GM21619 (cell line): ENCODE measurements around the gene VSIR.

Experiments
- ATAC-seq: cut with Tn5 transposase; IDR thresholded peaks from one replicate; pipeline ENCODE4 v1.9.1; 2021; ENCODE audit not compliant: unreplicated experiment

Gene VSIR

DNA sequence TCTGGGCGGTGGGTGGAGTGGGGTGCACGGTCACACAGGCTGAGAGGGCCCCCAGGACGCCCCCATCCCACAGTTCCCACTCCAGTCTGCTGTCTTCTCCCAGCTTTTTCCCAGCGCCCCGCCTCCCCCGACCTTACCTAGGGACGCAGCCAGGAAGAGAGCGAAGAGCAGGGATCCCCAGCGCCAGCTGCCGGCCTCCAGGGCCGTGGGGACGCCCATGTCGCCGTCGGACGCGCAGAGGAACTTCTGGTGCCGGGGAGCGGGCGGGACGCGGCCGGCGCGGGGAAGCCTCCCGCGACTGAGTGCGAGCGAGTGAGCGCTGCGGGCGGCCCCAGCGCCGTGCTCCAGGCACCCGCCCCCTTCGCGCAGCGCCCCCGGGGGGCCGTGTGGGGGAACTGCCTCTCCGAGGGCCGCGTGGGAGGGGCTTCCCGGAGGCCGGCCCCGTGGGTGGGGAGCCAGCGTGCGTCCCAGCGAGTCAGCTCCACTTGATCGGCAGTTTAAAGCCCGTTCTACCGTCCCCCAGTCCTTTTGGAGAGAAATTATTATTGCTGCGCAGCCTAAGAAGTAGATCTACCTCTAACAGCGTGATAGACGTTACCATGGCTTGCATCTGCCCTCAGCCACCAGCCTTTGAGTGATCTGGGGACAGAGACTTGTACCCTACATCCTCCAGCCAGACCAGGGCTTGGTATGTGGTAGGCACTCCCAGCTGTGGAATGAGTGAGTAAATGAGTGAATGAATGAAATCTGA lies at the start of gene VSIR:
VSIR (minus strand) TSS at position 300 of the 751 bp plus-strand sequence; CDS start at position 219, 81 bp downstream.
- peak; percentile 39 for ATAC-seq

DNA sequence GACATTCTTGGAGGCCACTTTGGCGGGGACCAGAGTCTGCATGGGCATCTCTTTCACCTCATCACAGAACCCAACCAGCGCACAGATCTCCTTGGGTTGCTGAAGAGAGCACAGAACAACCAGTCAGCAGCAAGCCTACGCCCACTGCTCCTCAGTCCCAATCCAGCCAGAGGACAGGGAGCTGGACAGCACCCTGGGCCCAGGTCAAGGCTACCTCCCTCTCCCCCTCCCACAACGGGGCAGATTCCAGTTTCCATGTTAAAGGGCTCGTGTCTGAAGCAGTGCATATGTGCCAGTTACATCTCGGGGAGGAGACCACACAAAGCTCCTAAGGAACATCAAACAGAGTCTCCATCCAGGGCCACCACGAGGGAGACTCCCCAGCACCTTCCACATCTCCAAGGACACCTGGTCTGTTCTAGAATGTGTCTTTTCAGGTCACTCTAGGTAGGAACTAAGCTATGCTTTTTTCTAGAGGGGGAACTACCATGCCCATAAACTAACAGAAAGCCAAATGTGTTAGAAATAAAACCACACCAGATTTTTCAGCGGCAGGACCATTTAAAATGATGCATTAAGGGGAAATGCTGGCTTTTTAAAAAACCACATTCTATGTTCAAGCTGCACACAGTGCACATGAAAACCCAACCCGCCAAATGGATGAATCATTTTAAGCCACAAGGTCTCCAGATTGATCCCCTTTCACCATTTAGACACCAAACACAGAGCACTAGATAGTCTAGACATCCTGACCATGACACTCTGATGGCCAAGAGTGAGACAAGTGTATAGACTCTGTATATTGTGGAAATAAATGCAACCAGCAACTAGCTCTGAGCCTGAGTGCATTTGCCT lies 48.8 kb upstream of the VSIR start:
- ATAC-seq = no peak

DNA sequence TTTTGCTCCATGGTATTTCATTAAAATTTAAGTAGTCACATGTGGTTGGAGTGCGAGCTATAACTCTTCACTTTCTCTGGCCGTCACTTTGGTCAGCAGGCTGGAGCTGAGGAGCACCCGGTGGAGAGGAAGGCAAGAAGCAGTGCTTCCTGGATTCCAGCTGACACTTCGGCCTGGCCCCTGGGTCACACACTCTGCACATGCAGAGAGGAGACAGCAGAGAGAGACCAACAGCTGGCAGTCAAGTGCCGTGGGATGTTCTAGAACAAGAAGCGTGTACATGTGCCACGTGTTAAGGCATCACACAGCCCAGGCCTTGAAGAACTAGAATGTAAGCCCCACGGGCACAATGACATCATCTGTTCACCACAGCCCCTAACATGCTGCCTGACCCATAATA lies 47.6 kb upstream of the VSIR start:
- ATAC-seq = no peak

DNA sequence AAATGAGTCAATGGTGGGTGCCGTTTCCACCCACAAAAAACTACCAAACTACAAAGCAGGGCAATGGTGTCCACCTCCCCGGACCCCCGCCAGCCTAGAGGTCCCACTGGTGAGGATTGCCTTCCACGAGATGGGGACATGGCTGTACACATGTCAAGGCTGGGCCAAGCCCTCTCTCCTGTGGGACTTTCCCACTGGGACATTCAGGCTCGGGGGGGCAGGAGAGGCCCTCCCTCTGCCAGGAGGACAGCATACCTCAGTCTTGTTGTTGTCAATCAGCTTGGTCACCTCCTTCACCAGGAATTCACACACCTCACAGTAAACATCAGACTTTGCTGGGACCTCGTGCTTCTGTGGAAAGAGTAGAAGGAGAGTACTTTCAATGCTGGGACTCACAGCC lies 46.7 kb upstream of the VSIR start:
- ATAC-seq = no peak

DNA sequence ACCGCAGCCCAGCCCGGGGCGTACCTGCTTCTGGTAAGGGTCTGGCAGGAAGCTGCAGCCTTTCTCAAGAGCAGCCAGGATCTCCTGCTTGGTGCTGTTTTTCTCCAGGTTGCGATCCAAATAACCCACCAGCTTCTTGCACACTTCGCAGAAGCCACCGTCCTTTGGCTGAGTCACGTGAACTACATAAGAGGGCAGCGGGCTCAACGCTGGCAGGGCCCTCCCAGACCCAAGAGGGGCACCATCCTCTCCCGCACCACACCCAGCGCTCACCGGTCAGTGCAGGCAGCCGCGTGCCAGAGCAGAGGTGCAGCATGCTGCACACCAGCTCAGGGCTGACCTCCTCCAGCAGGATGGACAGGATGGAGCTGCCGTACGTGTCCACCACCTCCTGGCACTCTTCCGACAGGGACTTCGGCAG lies 46.1 kb upstream of the VSIR start:
- no peak for ATAC-seq

DNA sequence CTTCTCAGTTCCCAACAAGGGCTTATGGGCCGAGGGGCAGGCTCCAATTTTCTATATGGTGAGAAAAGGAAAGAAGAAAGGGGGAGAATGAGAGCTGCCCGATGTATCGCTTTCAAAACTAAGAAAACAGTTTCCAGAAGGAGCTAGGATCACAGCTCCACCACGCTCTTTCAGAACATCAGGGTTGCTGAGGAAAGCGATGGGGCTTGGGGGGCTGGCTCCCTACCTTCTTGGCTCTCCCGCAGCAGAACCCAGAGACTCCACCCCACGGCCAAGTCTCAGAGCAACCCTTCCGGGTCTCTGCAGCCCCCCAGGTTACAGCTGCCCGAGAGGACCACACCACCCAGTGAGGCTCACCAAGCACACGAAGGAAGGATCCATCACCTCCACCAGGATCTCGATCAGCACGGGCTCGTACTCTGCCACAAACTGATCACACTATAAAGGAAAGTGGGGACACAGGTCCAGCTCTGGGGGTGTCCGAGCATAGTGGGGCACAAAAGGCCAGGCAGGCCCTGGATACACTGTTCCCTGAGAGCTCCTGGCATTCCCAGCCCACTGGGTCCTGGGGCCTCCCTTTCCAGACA lies 45.4 kb upstream of the VSIR start:
- no peak for ATAC-seq

DNA sequence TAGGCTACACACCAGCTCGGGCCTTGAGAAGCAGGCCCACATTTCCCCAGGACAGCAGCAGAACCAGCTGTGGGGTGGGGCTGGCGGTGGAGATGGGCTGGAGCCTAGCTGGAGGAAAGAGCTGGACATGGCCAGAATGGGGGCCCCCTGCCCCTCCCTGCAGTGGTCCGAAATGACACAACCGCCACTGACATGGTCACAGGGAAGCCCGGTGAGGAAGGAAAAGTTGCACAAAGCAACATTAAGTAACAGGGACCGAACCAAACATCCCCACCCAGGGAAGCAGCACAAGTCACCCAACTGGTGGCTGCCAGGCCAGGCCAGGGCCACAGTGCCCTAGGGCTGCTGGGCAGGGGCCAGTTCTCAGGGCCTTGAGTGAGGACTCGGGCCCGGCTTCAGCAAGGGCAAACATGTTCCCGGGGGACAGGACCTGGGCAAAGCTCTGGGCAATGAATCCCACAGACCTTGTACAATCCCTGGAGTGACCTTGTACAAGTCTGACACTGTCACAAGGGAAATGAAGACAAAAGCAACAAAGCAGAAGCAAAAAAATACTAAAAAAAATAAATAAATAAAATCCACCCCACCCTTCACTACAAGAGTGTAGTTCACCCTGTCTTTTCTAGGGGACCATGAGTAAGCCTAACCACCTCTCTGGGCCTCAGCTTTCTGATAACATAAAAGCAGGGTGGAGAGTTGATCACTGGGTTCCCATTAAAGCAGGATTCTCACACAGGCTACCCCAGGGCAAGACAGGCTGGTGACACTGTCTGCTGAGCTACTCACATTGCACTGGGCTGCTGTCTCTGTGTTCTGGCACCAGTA lies 44.7 kb upstream of the VSIR start:
- no peak for ATAC-seq

DNA sequence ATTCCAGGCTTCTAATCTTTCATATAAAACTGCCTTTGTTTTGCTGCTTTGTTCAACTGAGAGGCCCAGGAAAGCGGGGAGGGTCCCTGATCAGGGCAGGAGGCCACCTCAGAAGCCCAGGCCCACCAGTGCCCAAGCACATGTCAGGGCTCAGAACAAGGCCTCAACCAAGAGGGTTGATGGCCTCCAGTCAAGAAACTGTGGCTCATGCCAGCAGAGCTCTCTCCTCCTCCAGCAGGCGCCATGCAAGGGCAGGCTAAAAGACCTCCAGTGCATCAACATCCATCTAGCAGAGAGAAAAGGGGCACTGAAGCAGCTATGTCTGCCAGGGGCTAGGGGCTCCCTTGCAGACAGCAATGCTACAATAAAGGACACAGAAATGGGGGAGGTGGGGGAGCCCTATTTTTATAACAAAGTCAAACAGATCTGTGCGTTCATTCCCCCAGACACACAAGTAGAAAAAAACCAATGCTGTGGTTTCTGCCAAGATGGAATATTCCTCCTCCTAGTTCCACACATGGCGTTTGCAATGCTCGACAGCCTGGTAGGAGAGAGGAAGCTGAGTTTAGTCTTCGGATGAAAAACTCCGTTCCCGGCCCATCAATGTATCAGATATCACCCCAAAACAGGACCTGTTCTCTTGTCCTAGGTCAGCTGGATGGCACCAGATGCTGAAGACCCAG lies 43.8 kb upstream of the VSIR start:
- ATAC-seq = no peak

DNA sequence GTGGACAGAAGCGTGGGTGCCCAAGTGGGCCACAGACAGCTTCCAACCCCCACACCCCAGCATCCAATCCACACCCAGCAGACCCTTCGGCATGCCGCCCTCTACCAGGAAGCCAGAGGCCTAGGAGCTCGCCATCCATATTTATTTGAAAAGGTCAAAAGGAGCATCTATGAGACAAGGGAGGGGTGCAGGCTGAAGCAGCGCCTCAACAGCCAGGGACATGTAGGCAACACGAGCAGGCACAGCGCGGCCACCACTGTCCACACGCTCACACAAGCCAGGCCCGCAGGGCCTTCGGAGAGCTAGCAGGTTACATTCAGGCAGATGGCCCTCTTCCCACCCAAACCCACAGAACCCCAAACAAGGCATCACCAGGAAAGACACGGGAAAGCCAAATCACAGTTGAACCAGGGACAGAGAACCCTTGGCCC lies 43.1 kb upstream of the VSIR start:
- no peak for ATAC-seq

DNA sequence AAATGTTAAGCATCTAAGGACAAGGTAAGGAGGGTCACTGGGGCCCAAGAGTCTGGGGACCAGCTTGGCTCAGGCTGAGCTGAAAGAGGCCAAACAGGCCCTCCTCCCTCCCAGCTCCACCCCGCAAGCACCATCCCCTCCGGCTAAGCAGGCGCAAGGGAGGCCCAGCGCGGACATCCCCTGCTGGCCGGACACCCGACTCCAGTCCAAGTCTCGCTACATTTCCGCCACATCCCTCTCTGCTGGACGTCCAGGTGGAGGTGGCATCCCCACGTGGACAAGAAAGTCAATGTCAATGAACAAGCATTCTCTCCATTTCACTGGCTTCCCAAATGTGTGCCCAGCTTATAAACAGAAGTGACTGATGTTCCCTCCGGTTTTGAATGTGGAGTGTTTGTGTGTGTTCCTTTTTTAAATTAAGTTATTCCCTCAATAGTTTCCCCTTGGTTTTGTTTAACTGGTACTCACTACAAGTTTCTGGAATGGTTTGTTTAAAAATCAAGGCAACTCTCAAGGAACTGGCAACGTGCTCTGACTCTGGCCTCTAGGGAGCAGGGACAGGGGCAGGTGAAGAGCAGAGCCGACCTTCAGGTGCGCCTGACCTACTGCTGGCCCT lies 42.3 kb upstream of the VSIR start:
- ATAC-seq = no peak

DNA sequence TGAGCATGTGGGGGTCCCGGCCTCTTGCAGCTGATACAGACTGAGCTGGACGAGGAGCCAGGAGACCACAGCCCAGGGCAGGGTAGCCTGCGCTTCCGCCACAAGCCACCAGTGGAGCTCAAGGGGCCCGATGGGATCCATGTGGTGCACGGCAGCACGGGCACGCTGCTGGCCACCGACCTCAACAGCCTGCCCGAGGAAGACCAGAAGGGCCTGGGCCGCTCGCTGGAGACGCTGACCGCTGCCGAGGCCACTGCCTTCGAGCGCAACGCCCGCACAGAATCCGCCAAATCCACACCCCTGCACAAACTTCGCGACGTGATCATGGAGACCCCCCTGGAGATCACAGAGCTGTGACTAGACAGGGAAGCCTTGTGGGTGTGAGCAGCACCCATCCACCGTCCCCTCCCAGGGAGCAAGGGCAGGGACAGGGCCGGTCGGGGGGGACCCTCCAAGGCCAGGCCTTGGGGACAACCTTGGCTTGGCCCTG lies 41.6 kb upstream of the VSIR start:
- ATAC-seq = no peak

DNA sequence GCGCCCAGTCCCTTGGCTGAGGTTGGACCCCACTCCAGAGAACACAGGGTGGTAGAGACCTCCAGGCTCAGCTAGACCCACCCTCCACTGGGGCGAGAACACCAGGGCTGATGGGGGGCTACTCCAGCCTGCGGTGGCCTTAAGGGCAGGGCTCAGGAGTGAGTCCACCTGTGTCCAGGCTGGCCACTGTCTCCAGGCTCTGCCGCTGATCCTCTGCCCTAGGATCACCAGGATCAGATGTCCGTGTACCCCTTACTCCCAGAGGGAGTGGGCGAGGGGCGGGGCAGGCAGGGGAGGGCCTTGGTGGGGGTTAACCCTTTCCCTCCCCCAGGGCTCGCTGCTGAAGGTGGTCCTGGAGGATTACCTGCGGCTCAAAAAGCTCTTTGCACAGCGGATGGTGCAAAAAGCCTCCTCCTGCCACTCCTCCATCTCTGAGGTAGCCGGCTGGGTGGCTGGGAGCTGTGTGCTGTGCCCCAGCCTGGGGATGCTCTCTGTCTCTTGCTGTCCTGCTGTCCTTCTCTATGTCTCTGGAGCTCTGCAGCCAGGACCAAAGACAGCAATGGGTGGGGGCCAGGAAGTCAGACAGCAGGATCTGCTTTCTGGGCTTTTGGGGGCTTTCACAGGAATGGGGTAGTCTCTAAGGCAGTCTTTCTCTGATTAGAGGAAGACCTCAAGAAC lies 39.7 kb upstream of the VSIR start:
- ATAC-seq = no peak

DNA sequence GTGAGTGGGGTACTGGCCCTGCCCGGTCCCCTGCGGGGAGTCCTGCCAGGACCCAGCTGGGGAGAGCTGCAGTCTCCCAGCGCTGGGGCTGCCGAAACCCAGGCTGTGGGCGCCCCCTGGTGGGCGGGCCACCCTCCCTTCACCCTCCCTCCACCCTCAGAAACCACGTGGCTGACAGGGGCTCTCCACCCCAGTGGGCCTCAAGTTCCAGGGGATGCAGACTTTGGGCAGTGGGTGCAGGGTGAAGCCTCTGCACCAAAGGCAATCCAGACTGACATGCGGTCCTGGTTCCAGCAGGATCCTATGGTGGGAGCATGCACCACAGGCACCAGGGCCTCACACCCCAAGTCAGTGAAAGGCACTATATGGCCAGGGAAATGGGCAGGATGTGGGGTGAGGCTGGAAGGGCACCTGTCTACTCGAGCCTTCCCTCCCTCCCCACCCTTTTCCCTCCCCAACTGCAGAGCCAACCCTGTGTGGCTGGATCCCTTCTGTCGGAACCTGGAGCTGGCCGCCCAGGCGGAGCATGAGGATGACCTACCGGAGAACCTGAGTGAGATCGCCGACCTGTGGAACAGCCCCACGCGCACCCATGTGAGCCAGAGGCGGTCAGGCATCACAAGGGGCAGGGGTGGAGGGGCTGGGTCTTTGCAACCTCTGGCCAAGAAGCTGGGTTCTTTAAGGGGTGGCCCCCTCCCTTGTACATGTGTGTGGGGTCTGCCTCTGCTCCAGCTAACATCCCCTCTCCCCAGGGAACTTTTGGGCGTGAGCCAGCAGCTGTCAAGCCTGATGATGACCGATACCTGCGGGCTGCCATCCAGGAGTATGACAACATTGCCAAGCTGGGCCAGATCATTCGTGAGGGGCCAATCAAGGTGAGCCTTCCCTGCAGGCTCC lies 38.9 kb upstream of the VSIR start:
- peak; percentile 61 for ATAC-seq

DNA sequence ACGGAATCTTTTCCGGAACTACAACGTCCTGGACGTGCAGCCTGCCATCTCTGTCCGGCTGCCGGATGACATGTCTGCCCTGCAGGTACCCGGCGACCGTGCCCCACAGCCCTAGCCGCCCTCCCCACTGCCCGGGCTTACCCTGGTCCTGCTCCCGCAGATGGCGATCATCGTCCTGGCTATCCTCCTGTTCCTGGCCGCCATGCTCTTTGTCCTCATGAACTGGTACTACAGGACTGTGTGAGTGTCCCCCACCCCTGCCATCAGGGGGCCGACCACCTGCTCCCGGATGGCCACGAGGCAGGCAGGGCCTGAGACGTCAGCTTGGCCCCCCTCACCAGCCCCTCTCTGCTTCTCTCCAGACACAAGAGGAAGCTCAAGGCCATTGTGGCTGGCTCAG lies 38.0 kb upstream of the VSIR start:
- no peak for ATAC-seq

DNA sequence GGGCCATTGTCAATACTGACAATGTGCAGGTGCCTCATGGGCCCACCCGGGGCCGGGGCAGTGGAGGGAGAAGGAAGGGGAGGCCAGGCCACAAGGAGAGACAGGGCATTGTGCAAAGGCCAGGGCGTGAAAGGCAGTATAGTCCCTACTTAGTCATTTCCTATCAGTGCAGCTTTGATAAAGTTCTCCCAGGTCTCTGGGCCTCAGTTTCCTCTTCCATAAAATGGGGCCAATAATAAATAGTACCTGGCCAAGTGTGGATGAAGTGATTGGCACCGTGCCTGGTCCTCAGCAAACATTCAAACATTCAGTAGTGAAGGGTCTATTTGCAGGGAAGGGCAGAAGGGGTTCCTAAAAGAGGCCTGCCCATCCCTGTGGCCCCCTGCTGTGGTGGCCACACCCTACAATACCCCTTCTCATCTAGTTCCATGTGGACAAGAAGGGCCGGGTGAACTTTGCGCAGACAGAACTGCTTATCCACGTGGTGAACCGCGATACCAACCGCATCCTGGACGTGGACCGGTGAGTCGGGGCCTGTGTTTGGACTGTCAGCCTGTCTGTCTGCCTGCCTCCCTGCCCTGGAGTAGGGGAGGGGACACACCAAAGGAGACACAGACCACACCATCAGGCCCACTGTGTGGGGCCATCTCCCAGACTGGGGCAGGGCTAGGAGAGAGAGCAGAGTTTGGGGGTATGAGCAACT lies 36.9 kb upstream of the VSIR start:
- ATAC-seq = no peak

DNA sequence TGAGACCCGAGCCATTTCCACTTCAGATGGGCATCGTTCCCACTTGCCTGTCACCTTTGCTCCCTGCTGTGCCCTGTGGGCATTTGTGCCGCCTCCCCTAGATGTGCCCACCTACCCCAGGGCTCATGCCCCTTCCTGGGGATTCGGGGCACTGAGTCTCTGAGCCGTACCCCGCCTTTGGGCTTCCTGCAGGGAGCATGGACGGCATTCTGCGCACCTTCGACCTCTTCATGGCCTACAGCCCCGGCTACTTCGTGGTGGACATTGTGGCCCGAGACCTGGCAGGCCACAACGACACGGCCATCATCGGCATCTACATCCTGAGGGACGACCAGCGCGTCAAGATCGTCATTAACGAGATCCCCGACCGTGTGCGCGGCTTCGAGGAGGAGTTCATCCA lies 36.3 kb upstream of the VSIR start:
- no peak for ATAC-seq
